ENCODE data around the gene CRYL1. TPM values are rescaled to one million over a fixed set of nuclear protein-coding genes. Genes with fewer than 3 reads are reported as not detected.

CRYL1 gene
- total and polyA plus RNA-seq, 2 of the 8 experiments (the other 6 are each of a cell fraction or from before 2014, with no cell fraction given), result 1.9 to 6.4 TPM

GRCh38 chr13:20501592-20501991 lies 24.1 kb downstream of the CRYL1 start (continued):
- TF ChIP-seq CEBPB (IDR thresholded peaks at IDR 0.05; ENCODE audit: low read depth, low read length) (no peak), BCL11A (IDR thresholded peaks at IDR 0.05; ENCODE audit: low read depth in 2 of 2, low read length in 2 of 2) (no peak), RFX5 (IDR thresholded peaks at IDR 0.05; ENCODE audit: borderline replicate concordance, low read depth, low read length) (no peak), BACH1 (IDR thresholded peaks at IDR 0.05; ENCODE audit: low read length) (no peak)
